ENCODE measurements around the gene TIRAP. TPM values are rescaled to one million over a fixed set of nuclear protein-coding genes. Genes with fewer than 3 reads are reported as not detected.

TIRAP gene, protein sequence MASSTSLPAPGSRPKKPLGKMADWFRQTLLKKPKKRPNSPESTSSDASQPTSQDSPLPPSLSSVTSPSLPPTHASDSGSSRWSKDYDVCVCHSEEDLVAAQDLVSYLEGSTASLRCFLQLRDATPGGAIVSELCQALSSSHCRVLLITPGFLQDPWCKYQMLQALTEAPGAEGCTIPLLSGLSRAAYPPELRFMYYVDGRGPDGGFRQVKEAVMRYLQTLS
- 1 to 10 TPM; 5.3 to 8.2 (median 6.6) TPM for total RNA-seq
- polyA plus RNA-seq: 1 to 10 TPM; 6.1 to 6.4 TPM

DNA sequence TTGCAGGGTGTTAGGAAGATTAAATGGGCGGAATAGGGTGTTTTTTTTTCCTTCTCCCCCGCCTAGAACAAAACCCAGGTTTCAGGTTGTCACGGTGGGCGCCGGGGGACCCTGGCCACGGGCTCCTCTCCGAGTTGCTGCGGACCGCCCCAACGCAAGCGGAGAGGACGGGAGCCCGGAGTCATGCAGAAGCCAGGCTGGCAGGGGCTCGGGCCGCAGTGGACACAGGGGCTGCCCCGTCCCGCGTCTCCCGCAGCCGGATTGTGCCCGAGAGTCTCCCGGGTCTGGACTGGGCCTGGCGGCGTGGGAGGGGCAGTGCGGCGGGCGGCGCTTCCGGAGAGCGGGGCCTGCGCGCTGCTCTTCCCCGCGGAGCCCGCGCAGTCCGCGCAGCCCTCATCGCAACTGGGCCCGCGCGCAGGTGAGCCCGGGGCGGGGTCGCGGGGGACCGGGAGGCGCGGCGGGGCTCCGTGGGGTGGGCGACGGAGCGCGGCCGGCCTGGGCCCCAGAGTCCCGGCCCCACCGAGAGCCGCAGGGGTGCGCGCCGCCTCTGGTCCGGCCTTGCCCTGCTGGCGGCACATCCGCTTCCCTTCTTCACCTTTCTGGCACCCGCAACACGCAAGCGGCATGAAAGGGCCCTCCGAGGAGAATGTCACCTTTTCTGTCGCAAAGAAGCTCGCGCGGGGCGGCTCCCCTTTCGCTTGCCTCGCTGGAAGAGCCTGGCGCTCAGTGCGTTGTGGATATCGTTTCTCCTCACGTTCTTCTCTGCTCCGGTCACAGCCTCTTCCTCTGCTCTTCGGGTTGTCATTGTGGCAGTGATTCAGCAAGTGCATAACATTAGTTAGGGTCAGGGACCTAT, at the start of gene TIRAP:
Gene TIRAP, plus strand, starts transcription at position 358 of the 856 bp plus-strand sequence. CDS start 7,802 bp downstream, outside the sequence.
- WGBS, 2 donors: 1% methylated on average over 51 to 82 of the region's 82 CpGs
- Histone ChIP-seq H3K9me3 (no peaks in the 10 kb centered on the region), H3K4me1 (peaks cover 0 to 18% (median 3%) of the 10 kb centered on the region in 3 donors), H3K36me3 (no peaks in the 10 kb centered on the region), H3K27ac (peak within 1 kb of the TSS; percentile 84 to 90 (median 88)), H3K27me3 (no peaks in the 10 kb centered on the region), H3K4me3 (peak within 1 kb of the TSS; percentile 56 to 77 (median 72))
- intact Hi-C loops (cut with DNase I): no loop called here
- ATAC-seq (peak; percentile 89 to 93 (median 92)), DNase-seq (peak; percentile 64 to 91 (median 74)), FAIRE-seq (no peak)
- TF ChIP-seq, protein P1, sequence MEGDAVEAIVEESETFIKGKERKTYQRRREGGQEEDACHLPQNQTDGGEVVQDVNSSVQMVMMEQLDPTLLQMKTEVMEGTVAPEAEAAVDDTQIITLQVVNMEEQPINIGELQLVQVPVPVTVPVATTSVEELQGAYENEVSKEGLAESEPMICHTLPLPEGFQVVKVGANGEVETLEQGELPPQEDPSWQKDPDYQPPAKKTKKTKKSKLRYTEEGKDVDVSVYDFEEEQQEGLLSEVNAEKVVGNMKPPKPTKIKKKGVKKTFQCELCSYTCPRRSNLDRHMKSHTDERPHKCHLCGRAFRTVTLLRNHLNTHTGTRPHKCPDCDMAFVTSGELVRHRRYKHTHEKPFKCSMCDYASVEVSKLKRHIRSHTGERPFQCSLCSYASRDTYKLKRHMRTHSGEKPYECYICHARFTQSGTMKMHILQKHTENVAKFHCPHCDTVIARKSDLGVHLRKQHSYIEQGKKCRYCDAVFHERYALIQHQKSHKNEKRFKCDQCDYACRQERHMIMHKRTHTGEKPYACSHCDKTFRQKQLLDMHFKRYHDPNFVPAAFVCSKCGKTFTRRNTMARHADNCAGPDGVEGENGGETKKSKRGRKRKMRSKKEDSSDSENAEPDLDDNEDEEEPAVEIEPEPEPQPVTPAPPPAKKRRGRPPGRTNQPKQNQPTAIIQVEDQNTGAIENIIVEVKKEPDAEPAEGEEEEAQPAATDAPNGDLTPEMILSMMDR (IDR thresholded peaks at IDR 0.05): peak in 2 of 4 donors; percentile 20 to 31

DNA sequence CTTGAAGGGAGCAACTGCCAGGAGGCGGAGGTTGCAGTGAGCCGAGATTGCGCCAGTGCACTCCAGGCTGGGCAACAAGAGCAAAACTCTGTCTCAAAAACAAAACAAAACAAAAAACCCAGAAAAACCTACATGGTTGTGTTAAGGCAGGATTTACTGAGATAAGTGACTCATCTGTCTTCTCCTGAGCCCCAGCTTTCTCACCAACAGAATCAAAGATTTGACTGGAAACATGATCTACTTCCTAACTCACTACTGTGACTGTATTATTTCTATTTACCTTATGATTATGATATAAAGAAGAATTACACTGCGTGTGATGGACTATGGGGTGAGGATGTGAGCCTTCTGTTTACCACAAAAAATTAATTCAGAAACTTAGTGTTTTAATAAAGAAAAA, 49.5 kb upstream of the TIRAP start:
- peaks cover 0 to 12% (median 10%) of the 10 kb centered on the region in 3 donors for H3K4me1 ChIP-seq
- FAIRE-seq (no peak), ATAC-seq (no peak), DNase-seq (no peak)
- H3K36me3 ChIP-seq: no peaks in the 10 kb centered on the region
- intact Hi-C loops (cut with DNase I): no loop called here
- no peak overlapping the region for H3K27ac ChIP-seq
- WGBS, 2 donors: 84 to 97% methylated on average over 4 of the region's 4 CpGs
- TF ChIP-seq, protein P1 (IDR thresholded peaks at IDR 0.05): no peak
- no peaks in the 10 kb centered on the region for H3K27me3 ChIP-seq
- no peaks in the 10 kb centered on the region for H3K9me3 ChIP-seq
- no peak overlapping the region for H3K4me3 ChIP-seq

DNA sequence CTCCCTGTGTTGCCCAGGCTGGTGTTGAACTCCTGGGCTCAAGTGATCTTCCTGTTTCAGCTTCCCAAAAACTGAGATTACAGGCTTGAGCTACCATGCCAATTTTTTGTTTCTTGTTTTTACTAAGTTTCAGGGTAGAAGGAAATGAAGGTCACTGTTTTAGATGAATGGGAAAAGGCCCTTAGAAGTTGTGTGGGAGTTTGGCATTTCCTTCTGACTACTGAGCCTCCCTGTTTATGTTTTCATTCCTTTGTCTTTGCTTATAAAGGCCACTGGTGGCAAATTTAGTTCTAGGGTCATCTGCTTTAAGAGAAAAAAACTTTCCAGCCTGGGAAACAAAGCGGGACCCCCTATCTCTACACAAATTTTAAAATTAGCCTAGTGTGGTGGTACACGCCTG, 36.3 kb upstream of the TIRAP start:
- Histone ChIP-seq H3K36me3 (no peaks in the 10 kb centered on the region), H3K4me3 (no peak overlapping the region), H3K9me3 (no peaks in the 10 kb centered on the region), H3K27ac (no peak overlapping the region), H3K27me3 (no peaks in the 10 kb centered on the region), H3K4me1 (no peaks in the 10 kb centered on the region)
- FAIRE-seq (no peak), ATAC-seq (no peak), DNase-seq (no peak)
- TF ChIP-seq, protein P1 (IDR thresholded peaks at IDR 0.05): no peak
- intact Hi-C loops (cut with DNase I): no loop called here
- 82 to 94% methylated on average over 2 of the region's 2 CpGs for WGBS, 2 donors

DNA sequence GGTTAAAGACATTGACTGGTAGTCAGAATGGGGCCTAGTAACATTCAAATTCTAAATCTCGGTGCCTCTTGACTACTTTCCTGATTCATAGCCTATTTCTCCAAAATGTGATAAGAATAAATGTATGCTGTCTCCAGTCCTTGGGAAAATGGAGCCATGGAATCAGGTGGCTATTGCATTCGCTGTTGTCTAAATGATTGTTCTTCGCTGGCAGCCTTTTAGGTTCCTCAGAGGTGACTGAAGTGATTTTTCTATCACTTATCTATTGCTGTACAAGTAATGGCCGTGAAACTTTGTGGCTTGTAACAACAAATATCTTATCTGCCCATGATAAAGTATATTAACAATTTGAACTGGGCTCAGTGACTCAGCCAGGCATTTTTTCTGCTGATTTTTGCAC, 29.6 kb upstream of the TIRAP start:
- FAIRE-seq (no peak), DNase-seq (no peak), ATAC-seq (peak in 3 of 4 donors; percentile 26 to 72 (median 60))
- Histone ChIP-seq H3K36me3 (no peaks in the 10 kb centered on the region), H3K27ac (no peak overlapping the region), H3K4me1 (peaks cover 0 to 9% (median 6%) of the 10 kb centered on the region in 3 donors), H3K4me3 (no peak overlapping the region), H3K9me3 (no peaks in the 10 kb centered on the region), H3K27me3 (no peaks in the 10 kb centered on the region)
- TF ChIP-seq, protein P1 (IDR thresholded peaks at IDR 0.05): no peak
- intact Hi-C loops (cut with DNase I): no loop called here
- WGBS, 2 donors: 41 to 44% methylated on average over 4 of the region's 4 CpGs

Data from pancreas (tissue), 10 donors.